ENCODE measurements around the gene MIPOL1.
A peak's percentile ranks its signal among the peaks of the same experiment; 100 is the strongest.
"Not testable (repeated sequence)": the region's sequence is repeated elsewhere in the genome, so short reads cannot be mapped to it uniquely, and the experiment has no call there.

MIPOL1 gene

GRCh38 chr14:37232907-37233481 is 35.3 kb downstream of the MIPOL1 start:
- peak; percentile 56 for DNase-seq (ENCODE audit: low spot score)

DNA sequence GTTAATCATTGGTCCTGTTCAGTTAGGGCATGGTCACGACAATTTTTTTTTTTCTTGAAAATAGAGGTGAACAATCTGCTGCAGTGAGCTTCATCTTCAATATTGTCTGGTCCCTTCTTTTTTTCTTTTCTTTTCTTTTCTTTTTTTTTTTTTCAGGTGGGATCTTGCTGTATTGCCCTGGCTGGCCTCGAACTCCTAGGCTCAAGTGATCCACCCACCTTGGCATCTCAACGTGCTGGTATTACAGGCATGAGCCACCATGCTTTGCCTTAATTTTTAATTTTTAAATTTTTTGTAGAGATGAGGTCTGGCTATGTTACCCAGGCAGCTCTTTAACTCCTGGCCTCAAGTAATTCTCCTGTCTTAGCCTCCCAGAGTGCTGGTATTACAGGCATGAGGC is 36.5 kb downstream of the MIPOL1 start:
- DNase-seq (ENCODE audit: low spot score) = no peak

- not testable (repeated sequence) for DNase-seq (ENCODE audit: low spot score)
These were observed 38.3 kb downstream of the MIPOL1 start for GRCh38 chr14:37236044-37236443.

GRCh38 chr14:37237094-37237493 is 39.4 kb downstream of the MIPOL1 start:
- no peak for DNase-seq (ENCODE audit: low spot score)

DNA sequence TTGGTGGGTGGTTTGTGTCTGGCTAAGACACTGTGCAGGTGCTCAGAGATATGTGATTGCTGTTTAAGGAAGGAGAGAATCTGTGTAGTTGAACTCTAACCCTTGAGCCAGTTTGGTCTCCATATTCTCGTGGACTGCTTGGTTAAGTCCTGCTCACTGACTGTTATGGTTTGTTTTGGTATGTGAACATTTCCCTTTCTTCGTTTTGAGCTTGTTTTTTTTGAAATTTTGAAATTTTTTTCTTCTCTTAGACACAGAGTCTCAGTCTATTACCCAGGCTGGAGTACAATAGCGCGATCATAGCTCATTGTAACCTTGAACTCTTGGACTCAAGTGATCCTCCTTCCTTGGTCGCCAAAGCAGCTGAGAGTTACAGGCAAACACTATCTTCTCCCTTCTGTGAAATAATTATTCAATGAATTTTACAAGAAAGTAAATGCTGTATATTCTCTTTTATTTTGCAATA is 40.0 kb downstream of the MIPOL1 start:
- no peak for DNase-seq (ENCODE audit: low spot score)

DNA sequence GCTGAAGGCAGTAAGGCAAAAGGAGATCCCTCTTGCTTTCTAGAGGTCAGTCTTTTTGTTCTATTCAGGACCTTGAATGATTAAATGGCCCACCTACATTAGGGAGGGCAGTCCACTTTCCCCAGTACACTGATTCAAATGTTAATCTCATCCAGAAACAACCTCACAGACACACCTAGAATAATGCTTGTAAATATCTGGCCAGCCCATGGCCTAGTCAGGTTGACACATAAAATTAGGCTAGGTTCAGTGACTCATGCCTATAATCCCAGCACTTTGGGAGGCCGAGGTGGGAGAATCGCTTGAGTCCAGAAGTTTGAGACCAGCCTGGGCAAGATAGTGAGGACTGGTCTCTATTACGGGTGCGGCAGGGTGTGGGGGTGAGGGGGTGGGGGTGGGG is 43.5 kb downstream of the MIPOL1 start:
- no peak for DNase-seq (ENCODE audit: low spot score)

DNA sequence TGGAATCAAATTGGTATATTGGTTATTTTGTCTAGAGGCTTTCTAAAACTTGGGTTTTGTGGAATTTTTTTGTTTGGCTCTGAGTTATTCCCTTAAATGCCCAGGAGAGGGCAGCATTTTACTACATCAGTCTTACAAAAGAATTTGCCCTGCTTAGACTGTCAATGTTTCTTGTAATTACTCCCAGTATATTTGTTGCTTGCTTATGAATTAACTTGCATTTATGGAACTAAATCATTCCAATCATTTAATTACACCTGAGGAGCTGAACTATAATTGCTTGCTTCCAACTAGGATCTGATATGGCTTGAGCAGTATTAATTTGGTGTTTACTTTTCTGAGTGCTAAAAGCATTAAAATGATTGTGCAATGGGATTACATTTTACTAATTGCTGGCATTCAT is 48.7 kb downstream of the MIPOL1 start:
- DNase-seq (ENCODE audit: low spot score) = peak; percentile 35

DNA sequence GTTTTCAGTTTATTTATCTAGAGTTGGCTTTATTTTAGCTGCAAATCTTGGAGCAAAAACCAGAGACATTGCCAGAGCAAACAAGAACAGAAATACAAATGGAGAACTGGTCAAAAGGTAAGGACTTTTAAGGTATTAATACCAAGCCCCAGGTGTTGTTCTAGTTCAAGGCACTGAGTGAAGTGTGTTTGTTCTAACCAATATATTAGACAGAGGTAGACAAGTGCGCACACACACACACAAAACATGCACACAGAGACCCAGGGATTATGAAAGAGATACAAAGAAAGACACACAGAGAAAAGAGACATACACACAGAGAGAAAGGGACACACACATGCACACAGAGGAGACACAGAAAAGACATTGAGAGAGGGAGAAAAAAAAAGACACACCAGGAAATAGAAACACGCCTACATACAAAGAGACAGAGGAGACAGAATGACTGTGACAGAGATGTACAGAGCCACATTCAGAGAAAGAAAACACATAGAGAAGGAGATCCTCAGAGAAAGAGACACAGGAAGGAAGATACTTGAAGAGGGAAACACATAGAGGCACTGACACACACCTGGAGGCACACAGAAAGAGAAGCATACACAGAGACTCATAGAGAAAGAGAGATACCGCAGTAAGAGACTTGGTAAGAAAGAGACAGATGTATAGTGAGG is 50.2 kb downstream of the MIPOL1 start:
- no peak for DNase-seq (ENCODE audit: low spot score)

- no peak for DNase-seq (ENCODE audit: low spot score)
These were observed 54.0 kb downstream of the MIPOL1 start for GRCh38 chr14:37251775-37252174.

DNA sequence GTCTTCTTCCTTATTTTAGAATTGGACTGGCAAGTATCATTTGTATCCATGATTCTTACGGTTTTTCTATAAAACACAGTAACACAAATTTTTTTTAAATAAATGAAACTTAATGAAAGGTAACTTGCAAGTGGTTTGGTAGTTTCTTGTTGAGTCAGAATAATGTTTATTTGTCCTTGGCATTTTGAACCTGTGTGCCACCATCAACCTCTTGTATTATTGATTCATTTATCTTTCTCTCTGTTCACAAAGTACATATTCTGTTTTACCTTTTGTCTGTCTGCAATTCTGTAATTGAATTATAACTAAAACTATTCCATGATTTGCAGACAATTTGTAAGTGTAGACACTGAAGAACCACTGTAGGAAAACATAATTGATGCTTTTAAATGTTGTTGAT is 54.7 kb downstream of the MIPOL1 start:
- no peak for DNase-seq (ENCODE audit: low spot score)

- peak; percentile 17 for DNase-seq (ENCODE audit: low spot score)
These were observed 56.2 kb downstream of the MIPOL1 start for GRCh38 chr14:37253905-37254304.

- DNase-seq (ENCODE audit: low spot score) = no peak
These were observed 56.7 kb downstream of the MIPOL1 start for GRCh38 chr14:37254411-37254947.

DNA sequence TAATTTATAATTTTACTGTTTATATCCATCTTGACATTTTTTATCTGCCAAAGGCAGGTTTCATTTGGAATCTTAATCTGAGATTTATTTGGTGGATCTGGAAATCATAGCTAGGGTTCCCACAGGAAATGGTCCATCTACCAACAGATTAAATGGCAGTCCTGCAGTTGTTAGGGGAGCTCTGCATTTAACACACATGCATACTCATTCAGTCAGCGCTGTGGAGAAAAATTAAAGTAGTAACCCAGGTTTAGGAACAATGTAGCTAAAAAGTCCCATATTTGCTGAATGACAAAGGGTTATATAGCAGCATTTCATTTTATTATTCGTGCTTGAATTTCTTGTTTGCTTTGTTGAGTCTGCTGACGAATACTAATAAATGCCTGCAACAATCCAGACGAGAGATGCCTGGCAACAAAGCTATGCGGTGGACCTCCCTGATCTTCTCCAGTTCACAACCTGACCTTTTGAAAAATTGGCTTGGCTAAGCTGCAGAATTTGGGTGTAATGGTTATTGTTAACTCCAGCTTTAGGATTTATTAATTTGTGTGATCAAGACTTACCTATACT is 59.8 kb downstream of the MIPOL1 start:
- no peak for DNase-seq (ENCODE audit: low spot score)

DNA sequence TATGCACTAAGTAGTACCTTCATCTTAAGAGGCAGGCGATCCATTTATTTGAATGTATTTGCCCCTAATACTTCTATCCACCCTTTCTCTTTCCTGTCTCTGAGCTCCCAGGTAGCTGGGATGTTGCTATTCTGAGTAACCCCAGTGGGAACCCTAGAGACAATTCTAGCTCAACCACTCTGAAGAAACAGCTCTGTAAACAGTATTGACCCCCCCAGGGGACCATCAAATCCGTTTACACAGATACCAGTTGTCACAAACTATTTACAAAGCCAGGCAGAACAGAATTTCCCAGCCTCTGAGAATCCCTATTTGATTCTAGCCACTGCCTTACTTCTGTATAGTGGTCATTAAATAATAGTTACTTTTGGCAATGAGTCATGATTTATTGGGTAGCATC is 64.9 kb downstream of the MIPOL1 start:
- DNase-seq (ENCODE audit: low spot score) = no peak

DNA sequence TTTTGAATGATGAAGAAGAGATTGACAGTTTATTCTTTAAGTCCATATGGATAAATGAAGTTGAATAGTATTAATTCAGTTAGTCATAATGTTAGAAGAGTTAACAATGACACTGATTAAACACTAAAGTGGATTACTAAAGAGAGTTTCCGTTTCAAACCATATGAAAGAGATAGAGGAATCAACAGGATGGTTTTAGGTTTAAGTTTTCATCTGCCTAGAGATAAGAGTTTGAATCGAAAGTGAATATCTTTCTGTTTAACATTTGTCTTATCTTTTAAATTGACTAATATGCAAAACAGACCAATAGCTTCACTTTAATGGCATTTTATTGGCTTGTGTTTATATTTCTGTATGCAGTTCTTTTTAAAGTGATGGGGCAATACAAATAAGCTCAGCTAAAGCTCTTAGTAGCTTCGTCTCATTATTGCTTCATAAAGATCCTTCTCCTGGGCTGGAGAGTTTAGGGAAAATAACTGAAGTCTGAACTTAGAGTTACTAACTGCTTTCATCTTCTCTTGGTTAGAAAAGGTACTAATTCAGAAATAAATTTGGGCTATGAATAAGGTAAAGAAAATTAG is 66.0 kb downstream of the MIPOL1 start:
- no peak for DNase-seq (ENCODE audit: low spot score)

DNA sequence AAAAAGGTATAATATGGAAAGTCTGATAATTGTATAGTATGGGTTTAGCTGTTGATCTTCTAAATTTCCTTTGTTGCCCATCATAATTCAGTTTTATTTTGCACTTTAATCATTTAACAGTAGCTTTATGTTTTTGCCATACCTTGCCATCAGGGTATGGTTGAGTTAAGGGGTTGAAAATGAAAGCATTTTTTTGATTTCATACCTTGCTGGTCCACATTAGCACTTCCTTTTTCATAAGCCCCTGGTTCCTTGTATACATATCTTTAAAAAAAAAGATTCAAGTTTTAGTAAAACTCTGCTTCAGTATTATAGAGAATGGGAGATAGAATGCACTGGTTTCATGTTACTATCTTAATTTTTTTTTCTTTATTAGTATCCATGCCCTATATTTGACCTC is 71.1 kb downstream of the MIPOL1 start:
- no peak for DNase-seq (ENCODE audit: low spot score)

GRCh38 chr14:37270629-37271028 is 72.9 kb downstream of the MIPOL1 start:
- DNase-seq (ENCODE audit: low spot score) = no peak

DNA sequence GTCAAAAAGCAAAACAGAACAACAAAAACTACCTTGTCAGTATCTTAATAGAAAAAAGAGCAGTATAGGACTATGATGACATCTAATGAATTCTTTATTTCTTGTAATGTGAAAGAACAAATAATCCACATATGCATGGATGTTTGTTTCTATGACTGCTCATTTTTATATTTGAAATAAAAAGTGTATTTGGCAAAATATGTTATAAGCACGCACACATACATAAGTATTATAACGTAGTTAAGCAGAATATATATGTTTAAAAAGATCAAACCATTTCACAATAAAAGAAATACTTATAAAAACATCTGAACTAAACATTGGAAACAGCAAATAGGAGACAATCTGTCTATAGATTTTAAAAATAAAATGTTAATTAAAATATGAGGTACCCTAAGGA is 74.8 kb downstream of the MIPOL1 start:
- no peak for DNase-seq (ENCODE audit: low spot score)

DNA sequence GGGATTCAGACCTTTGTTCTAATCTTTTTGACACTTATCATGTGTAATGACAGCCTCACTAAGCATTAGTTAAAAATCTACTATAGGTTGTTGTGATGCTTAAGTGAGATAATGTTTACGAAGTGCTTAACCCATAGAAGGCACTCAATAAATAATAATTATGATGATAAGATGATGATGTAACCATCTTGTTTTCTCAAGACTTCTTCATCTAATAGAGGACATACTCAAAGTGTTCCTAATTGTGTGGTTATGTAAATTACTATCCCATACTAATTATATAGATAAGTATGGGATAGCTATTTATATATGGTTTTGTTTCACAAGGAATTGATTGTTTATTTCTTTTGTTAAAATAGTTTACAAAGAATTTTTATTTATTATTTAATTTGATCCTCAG is 76.9 kb downstream of the MIPOL1 start:
- no peak for DNase-seq (ENCODE audit: low spot score)

DNA sequence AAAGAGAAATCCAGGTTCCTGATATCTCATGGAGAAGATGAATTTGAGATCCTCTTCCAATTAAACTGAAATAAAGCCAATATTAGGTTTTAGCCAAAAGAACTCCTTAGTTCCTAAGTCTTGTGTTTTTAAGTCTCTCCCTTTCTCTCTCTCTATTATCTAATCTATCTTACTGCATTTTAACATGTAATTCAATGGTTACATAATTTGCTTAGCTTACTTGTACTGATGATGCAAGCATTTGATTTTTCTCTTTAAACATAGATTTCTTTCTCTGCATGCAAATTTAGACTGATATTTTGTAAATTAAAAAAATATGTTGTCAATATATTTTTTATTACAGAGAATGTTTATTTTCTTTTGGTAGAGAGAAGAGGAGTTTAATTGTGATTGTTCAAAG is 78.2 kb downstream of the MIPOL1 start:
- DNase-seq (ENCODE audit: low spot score) = no peak

- no peak for DNase-seq (ENCODE audit: low spot score)
These were observed 81.2 kb downstream of the MIPOL1 start for GRCh38 chr14:37278636-37279538.

GRCh38 chr14:37279818-37280217 is 82.1 kb downstream of the MIPOL1 start:
- DNase-seq (ENCODE audit: low spot score) = no peak

Measured in AG20443 (cell line).